ENCODE results near the gene CNTNAP5.

CNTNAP5 gene

DNA sequence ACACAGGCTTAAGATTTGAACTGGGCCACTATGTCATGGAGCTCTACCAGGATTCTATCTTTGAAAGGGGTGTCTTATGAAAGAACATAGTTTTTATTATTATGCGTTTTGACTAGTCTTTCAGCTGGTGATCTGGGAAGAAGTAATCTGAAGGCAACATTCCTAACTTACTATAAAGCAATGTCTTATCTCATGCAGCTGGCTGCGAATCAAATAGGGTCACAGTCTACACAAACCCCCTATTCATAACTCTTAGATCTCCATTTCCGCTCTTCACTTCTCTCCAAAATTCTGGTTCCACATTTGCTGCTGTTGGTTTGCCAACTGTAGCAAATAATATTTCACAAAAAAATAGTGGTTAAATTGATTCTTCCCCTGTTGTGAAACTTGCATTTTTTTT is 813.3 kb downstream of the CNTNAP5 start:
- no peak for DNase-seq

DNA sequence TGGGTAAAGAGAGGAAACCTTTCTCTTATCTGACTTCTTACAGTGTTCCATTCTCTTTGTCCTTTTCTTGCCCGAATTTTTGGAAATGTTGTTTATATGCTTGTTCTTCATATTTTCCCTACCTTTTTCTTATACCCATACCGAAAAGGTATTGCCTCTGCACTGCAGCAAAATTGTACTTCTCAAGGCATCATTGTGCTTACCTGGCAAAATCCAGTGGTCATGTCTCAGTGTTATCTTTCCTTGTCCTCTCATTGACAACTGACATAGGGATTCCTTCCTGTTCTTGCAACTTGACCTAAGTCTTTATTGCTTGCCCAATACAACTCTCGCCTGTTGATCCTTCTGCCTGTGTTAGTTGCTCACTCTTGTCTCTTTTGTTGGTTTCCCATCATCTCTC is 842.2 kb downstream of the CNTNAP5 start:
- DNase-seq: no peak

DNA sequence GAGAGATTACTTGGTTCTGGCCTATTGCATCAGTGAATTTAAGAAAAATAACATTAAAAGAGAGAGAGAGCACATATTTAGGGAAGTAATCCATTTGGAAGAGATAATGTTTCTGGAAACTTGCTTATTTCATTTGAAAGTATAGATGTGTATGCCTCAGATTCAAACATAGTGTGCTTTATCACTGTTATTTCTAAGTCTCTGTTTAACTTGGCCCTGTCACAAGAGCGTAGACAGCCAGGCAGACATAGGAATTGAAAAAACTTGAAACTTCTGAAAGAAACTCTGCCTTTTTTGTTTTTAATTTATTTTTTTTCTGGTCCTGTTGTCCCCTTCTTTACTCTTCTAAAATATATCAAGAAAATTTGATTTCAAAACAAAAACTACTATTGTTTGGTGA is 849.1 kb downstream of the CNTNAP5 start:
- DNase-seq: no peak

DNA sequence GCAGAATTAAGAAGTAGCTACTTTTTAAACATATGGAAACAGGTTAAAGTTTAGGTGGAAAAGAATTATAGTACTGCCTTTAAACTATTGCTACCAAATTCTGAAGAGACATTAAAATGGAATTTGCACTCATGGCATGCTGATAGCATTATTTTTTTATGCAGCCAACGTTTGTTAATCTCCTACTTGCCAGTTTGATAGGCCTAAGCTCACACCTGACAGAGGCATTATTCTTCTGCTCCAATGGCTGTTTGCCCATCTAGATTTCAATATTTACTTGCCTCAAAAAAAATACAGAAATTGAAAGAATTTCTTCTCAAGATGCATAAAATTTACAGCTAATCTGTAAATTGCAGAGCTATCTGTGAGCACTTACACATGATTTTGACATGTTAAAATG is 849.6 kb downstream of the CNTNAP5 start:
- DNase-seq: no peak

DNA sequence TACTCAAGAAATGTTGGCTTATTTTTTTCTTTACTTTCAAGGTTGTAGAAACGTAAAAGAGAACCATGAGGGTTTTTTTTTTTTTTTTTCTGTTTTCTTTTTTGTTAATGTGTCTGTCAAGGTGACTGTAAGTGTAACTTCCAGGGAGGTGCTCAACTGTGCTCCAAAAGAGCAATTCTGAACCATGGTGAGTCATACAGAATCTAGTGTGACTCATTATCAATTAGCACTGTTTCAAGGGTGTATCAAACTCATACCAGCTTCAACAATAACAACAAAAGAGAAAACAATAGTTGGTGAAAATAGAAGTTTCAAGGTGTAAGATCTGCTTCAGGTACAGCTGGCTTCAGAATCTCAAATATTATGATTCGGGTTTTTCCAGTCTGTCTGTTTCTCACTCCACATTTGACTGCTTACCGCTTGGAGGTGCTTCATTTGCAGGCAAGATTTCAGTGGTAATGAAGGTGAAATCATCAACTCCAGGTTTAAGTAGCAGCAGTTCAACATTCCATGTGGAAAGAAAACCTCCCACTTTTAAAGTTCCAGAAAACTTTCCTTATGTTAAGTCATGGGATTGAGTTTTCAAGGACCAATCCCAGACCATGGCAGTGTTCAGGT is 850.6 kb downstream of the CNTNAP5 start:
- no peak for DNase-seq

DNA sequence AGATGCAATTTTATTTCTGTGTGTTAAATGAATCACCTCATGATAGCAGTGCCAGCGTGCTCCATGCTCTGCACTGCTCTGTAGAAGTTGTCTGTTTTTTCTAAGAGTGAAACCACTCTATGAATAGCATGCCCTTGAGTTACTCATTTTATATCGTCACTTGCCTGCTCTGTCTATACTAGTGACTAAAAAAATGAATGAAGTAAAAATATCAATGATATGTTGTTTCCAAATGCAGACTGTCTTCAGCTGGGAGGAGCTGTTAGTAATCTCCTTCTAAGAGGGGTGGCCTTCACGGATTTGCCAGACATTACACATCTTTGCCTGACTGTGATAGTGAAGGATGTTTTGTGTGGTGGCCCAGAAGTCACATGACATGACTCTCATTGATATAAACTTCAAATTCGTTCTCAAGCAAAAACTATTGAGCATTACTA is 852.1 kb downstream of the CNTNAP5 start:
- DNase-seq: no peak

DNA sequence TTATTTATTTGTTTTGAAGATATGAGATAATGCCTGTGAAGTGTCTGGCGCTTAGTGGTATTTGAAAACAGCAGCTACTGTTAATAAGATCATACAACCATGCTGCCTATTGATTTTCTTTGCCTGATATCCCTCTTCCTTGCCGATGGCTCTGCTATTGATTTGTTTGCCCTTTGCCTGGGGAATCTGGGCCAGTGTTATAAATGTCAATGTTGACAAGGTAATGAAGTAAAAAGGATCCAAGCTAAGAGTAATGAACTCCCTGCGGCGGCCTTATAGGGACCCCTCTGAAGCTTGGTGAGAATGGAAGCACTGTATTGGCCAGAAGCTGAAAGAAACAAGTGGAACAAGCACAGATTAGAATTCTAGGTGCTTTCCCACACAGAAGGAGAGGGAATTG is 854.6 kb downstream of the CNTNAP5 start:
- no peak for DNase-seq

DNA sequence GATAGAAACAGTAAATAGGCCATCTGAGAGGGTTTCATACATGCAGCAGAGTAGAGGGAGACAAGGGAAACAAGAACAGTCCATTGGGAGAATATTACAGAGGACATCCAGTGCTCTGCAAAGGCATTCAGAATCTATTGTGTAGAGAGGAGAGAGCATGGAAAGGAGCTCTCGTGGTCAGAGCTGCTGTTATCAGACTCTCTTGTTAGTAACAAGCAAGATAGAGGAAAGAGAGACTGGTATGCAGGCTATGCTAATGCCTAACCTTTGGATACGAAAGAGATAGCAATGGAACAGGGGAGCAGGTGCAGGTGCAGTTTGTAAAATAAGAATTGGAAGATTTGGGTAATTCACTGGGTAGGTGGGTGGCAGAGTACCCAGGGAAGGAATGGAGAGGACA is 855.9 kb downstream of the CNTNAP5 start:
- DNase-seq: no peak

DNA sequence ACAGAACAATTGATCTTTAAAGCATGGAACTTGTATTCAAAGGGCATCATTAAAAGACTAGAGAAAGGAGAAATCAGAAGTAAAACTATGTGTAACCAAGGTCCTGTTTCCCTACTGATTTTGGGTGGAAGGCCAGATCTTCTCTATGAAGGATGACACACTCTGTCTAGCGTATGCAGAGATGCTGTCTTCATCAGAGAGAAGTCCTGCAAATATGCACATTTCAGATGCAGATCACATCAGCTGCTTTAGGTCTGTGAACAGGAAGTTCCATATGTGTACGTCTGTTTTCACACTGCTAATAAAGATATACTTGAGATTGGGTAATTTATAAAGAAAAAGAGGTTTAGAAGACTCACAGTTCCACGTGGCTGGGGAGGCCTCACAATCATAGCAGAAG is 857.3 kb downstream of the CNTNAP5 start:
- no peak for DNase-seq

DNA sequence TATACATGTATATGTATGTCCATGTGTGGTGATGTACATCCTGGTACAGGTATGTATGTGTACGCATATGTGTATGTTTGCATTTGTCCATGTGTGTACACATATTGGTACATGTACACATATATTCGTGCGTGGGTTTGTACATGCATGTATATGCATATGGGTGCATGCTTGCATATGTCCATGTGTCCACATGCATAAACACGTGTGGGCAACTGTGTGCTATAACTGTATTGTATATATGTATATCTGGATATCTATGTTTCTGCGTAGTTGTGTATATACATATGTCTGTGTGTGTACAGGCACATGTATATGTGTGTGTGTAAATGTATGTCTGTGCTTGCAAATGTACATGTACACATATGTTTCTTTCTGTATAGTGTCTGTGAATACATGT is 858.5 kb downstream of the CNTNAP5 start:
- no peak for DNase-seq

DNA sequence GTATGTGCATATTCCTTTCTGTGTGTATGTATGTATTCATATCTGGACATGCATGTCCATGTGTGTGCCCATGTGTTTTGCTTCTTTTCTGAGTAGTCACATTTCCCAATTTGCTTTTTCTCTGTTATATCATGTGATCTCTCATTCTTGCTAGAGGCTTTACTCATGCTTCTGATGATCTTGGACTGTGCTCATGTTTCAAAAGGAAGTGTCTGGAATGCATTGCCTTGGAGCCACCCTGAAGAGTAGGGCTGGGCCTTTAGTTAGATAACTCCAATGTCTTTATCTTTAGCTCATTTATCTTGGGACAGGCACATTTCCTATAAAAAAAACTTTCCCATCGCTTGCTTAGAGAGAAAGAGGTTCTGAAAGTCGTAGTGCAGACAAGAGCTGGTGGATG is 859.2 kb downstream of the CNTNAP5 start:
- no peak for DNase-seq

DNA sequence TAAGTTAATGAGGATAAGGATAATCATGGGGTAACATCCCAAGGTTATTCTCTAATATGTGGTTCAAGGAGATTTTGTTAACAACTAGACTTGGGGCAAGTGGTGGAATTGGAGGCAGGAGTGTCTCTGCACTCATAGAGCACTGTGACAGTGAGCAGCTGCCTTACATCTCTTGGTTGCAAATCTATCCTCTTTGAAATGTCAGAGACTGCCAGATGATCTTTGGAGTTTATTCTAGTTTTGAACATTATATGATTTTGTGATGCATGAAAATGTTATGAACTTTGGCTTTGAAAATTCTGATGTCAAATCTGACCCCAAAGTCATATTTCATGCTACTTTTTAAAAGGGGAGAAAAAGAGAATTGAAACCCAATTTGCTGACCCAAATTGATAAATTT is 861.1 kb downstream of the CNTNAP5 start:
- DNase-seq: no peak

DNA sequence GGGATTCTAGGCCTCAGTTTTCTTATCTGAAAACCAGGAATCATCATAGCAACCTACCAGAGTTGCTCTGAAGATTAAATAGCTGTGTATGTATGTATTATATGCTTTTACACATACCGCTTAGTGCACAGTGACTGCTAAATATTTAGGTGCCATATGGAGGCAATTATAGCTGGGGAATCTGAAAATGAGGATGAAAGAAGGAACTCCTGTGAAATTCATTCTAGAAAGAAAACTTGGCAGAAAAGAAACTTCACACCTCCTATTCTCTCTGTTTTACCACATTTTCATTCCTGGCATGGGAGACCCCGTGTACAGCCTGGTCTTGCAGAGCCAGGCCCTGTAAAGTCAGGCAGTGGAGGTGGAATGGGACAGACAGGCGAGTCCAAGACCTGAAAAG is 862.4 kb downstream of the CNTNAP5 start:
- DNase-seq: no peak

DNA sequence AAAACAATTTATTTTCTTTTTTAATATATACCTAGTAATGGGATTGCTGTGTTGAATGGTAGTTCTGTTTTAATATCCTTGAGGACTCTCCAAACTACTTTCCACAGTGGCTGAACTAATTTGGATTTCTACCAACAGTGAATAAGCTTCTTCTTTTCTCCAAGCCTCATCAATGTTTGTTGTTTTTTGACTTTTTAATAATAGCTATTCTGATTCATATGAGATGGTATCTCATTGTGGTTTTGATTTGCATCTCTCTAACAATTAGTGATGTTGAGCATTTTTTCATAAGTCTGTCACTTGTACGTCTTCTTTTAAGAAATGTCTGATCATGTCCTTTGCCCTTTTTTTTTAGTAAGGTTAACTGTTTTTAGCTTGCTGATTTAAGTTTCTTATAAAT is 863.3 kb downstream of the CNTNAP5 start:
- no peak for DNase-seq

DNA sequence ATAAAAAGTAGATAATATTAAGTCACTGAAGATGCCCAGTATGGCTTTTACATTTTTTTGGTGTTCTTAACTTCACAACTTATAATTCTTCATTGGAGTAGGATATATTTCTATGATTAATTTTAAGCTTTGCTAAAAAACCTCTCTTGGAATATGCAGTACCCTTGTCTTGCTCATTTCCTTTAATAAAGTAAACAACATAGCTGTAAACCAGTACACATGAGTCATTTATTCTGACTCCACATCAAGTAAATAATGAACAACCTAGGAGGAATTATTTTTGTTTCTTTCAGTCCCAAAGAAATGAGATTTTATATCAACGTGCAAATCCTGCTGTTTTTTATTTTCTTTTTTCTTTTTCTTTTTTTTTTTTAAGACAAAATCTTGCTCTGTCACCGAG is 869.1 kb downstream of the CNTNAP5 start:
- no peak for DNase-seq

DNA sequence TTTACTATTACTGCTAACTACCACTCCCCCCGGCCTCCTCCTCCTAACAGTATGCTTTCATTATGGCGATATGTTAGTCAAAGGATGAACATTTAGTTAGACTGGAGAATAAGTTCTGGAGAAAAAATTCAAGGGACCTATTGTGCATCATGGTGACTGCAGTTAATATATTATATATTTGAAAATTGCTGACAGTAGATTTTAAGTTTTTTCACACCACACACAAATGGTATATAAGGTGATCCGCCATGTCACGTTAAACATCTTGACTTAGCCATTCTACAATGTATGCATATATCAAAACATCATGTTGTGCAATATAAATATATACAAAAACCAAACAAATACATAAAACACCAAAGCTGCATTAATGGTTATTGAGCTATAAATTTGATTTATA is 873.7 kb downstream of the CNTNAP5 start:
- no peak for DNase-seq

DNA sequence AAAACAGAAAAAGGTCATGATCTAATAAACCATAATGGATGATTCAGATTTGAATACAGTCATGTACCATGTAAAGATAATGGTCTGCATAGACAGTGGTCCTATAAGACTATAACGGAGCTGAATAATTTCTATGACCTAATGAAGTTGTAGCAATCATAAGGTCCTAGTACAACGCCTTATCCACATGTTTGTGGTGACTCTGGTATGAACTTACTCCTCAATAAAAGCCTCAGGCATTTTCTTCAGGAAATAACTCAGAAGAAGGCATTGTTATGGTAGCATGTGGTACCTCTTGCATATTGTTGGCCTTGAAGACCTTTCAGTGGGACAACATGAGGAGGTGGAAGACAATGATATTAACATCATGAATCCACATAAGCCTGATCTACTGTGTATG is 883.3 kb downstream of the CNTNAP5 start:
- DNase-seq: no peak

DNA sequence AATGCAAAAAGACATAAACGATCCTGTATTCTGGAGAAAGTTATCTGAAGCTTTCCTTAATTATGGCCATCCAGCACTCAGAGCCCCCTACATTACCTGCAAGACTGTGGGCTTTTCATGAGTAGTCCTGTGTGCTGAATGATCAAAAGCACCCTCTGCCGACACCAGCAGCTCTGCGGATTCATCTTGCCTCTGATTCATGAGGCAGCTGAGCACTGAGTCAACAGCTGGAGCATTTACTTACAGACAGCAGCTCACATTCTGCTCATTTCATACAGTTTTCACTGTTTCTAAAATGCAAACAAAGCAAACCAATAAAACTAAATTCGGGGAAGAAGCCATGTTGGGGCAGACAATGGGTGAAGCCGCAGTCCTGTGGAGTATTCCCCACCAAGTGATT is 886.5 kb downstream of the CNTNAP5 start:
- no peak for DNase-seq

DNA sequence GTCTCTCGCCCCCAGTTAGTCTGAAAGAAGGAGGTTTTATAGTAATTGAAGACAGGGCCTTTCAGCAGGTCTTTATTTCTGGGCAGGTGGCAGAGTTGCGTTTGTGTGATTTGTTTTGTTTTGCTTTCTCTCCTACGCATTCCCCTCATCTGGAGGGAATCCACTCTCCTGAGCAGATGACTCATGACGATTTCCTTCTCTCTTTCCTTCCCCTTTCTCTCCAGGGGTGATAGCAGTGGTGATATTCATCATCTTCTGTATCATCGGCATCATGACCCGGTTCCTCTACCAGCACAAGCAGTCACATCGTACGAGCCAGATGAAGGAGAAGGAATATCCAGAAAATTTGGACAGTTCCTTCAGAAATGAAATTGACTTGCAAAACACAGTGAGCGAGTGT is 888.8 kb downstream of the CNTNAP5 start:
- no peak for DNase-seq

DNA sequence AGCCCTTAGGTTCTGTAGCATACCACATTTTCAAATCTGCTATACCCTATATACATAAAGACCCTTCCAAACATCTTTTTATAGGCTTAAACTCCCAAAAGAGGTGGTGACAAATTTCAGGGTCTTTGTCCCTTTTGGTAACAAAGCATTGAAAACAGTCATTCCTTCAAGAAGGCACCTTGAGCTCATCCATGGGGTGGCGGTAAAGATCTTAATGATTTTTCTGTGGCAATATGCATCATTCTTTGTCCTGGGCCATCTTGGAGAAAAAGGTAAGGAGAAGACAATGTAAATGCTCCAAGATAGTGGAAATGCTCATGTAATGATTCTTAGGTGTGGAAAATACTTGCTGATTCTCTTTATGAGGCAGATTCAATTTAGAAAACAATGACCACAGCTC is 890.5 kb downstream of the CNTNAP5 start:
- no peak for DNase-seq

DNA sequence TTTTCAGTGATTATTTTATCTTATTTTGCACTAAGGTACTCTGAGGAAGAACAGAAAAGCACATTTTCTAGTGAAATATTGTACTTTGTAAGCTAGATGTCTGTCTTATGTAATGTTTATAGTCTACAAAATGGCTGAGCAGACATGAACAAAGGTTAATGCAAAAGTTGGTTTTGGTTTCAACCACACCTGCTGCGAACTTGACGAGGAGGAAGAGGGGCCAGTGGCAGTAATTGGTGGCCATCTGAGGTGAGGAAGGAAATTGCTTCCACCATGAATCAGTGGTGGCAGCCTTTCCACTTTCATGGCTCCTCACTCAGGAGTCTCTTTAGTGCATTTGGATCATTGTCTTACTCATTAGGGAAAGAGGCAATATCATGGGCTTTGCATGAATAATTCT is 894.2 kb downstream of the CNTNAP5 start:
- DNase-seq: no peak

DNA sequence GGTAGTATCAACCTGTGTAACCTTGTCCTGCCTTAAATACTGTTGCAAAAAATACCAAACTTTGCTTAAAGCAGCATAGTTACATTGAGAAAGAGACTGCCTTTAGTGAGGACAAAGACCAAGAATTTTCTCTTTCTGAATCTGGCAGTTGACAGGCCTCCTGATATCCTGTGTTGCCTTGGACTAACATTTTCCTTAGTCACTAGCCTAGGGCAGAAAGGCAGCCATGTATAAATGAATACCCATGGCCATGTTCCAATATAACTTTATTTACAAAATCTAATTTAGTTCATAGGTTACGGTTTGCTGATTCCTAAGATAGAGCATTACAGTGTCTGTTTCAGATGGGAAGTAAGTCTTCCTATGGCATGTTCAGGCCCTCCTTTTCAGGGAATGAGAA is 895.4 kb downstream of the CNTNAP5 start:
- no peak for DNase-seq

DNA sequence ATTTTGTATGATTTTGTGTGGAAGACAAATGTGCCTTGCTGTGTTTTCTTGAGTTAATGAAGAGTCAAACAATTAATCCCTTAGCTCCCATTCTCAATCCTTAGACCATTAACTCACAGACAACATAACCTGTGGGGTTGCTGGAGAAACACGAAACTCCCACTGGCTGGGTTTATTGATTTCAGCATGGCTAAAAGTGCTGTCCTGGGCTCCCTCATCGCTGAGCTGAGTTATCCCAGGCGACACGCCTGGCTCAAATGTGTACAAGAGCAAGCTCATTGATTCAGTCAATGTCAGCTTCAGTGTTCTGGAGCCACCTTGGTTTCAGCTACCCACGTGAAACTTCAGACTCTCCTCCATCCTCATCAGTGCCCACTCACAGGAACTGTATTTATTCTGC is 896.1 kb downstream of the CNTNAP5 start:
- no peak for DNase-seq

DNA sequence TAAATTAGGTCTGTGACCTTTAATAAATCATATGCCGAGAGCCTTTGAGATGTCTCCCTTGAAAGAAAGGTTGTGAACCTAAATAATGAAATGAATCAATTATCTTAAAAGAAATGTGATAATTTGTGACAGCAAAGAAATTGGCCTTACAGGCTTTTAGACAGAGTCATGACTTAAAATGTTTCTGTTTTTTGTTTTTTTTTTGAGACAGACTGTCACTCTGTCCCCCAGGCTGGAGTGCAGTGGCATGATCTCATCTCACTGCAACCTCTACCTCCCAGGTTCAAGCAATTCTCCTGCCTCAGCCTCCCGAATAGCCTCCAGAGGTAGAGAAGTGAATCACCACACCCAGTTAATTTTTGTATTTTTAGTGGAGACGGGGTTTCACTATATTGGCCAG is 898.0 kb downstream of the CNTNAP5 start:
- no peak for DNase-seq

DNA sequence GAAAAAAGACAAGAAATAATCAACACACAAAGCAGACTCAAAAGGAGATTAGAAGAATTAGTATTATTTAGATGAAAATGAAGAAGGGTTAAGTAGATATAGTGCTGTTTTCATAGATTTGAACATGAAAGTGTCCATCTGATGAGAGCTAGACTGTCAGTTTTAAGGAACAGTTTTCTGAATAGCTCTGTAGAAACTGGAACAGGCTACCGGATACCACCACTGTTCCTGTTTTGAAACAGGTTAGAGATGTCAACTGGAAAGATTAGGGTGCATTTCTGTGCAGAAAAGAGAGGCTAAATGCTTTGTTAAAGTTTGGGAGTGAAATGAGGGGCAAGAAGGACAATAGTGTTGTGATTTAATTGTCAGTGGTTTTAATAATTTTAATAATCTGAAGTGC is 908.8 kb downstream of the CNTNAP5 start:
- DNase-seq: no peak

DNA sequence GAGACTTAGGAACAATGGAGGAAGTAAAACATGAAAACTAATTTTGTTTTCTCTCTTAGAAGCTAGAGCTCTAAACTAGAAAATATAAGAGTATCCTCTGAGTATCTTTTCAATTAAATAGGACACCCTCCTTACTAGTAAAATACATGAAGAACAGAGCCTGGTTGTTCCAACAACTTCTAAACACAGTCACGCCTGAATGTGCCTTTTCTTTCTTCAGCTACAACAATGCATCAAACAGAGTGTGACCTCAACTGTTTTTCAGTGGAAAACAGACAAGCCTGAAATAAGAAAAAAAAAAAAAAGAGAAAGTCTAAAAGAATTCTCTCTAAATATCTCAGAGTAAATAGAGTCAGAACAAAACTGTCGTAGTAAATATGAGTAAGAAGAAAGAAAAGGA is 928.8 kb downstream of the CNTNAP5 start:
- DNase-seq: no peak

Measured in activated CD4-positive, alpha-beta T cell treated with anti-CD3 and anti-CD28 coated beads for 48 hours (primary cell).